RWPE2 (cell line): Measurements from ENCODE around the gene STAG1.
"Not testable (repeated sequence)": the region's sequence is repeated elsewhere in the genome, so short reads cannot be mapped to it uniquely, and the experiment has no call there.

Experiments used
- ATAC-seq: fragments of 200-7000 bp; cut with Tn5 transposase; 3 replicates; pipeline ENCODE4 v1.9.1; 2021; ENCODE audit warnings: low read depth
- DNase-seq: peaks from one replicate; pipeline ENCODE4 v3.0.0-alpha.2; 2020; ENCODE audit warnings: low spot score
- H3K27ac ChIP-seq: fragments of 450-650 bp; 2 replicates; pipeline ENCODE4 v1.5.1; 2017; ENCODE audit warnings: mild to moderate bottlenecking; ENCODE audit not compliant: poor library complexity, severe bottlenecking
- H3K27me3 ChIP-seq: fragments of 250-450 bp; sonication (Bioruptor Pico); 2 replicates; pipeline ENCODE4 v1.5.1; 2021; ENCODE audit warnings: mild to moderate bottlenecking, moderate library complexity; ENCODE audit not compliant: insufficient read depth, poor library complexity, severe bottlenecking
- H3K36me3 ChIP-seq: fragments of 250-450 bp; sonication (Bioruptor Pico); 2 replicates; pipeline ENCODE4 v1.5.1; 2020; ENCODE audit warnings: low read depth, mild to moderate bottlenecking, moderate library complexity
- H3K4me1 ChIP-seq: fragments of 250-450 bp; sonication (Bioruptor Pico); 2 replicates; pipeline ENCODE4 v1.5.1; 2021; ENCODE audit warnings: mild to moderate bottlenecking, moderate library complexity; ENCODE audit not compliant: insufficient read depth, poor library complexity, severe bottlenecking
- H3K4me3 ChIP-seq: fragments of 250-450 bp; sonication (Bioruptor Pico); 2 replicates; pipeline ENCODE4 v1.5.1; 2021; ENCODE audit warnings: mild to moderate bottlenecking, moderate library complexity; ENCODE audit not compliant: severe bottlenecking
- H3K9me3 ChIP-seq: fragments of 250-450 bp; sonication (Bioruptor Pico); 2 replicates; pipeline ENCODE4 v1.5.1; 2021; ENCODE audit warnings: mild to moderate bottlenecking, moderate library complexity; ENCODE audit not compliant: severe bottlenecking
- CTCF ChIP-seq: fragments of 450-650 bp; IDR thresholded peaks from one replicate; pipeline ENCODE4 v1.5.1; 2017; ENCODE audit warnings: mild to moderate bottlenecking, moderate library complexity; ENCODE audit not compliant: poor library complexity, severe bottlenecking

STAG1 gene

GRCh38 chr3:136671921-136672320, 80.3 kb downstream of the STAG1 start:
- no peak for TF ChIP-seq CTCF
- Histone ChIP-seq H3K27me3 (no peaks in the 10 kb centered on the region), H3K36me3 (peaks cover 4% of the 10 kb centered on the region; the same call in 1 of the 2 replicates), H3K4me1 (peaks cover 12% of the 10 kb centered on the region), H3K9me3 (no peaks in the 10 kb centered on the region), H3K27ac (no peak overlapping the region), H3K4me3 (no peak overlapping the region)
- DNase-seq (no peak), ATAC-seq (no peak)

- Histone ChIP-seq H3K4me3 (no peak overlapping the region), H3K27me3 (no peaks in the 10 kb centered on the region), H3K36me3 (peaks cover 4% of the 10 kb centered on the region; the same call in 1 of the 2 replicates), H3K27ac (no peak overlapping the region), H3K9me3 (no peaks in the 10 kb centered on the region), H3K4me1 (peaks cover 12% of the 10 kb centered on the region)
- no peak for DNase-seq
- ATAC-seq = no peak
- TF ChIP-seq CTCF = no peak
Measured at GRCh38 chr3:136670166-136670565, 82.0 kb downstream of the STAG1 start.

- H3K36me3 ChIP-seq = no peaks in the 10 kb centered on the region
- peaks cover 3% of the 10 kb centered on the region for H3K4me1 ChIP-seq
- no peaks in the 10 kb centered on the region for H3K9me3 ChIP-seq
- no peak overlapping the region for H3K27ac ChIP-seq
- no peaks in the 10 kb centered on the region for H3K27me3 ChIP-seq
- TF ChIP-seq CTCF = no peak
- no peak for ATAC-seq
- H3K4me3 ChIP-seq = no peak overlapping the region
- no peak for DNase-seq
Measured at GRCh38 chr3:136667081-136667480, 85.1 kb downstream of the STAG1 start.

GRCh38 chr3:136666301-136666700, 85.9 kb downstream of the STAG1 start:
- H3K27ac ChIP-seq, ATAC-seq, H3K9me3 ChIP-seq, DNase-seq, H3K4me3 ChIP-seq, H3K4me1 ChIP-seq, H3K27me3 ChIP-seq, H3K36me3 ChIP-seq: not testable (repeated sequence)

- no peak for DNase-seq
Measured at GRCh38 chr3:136664771-136665170, 87.4 kb downstream of the STAG1 start.

More at GRCh38 chr3:136664771-136665170, 87.4 kb downstream of the STAG1 start:
- no peak for TF ChIP-seq CTCF
- Histone ChIP-seq H3K4me3 (no peak overlapping the region), H3K9me3 (no peaks in the 10 kb centered on the region), H3K27ac (no peak overlapping the region), H3K36me3 (no peaks in the 10 kb centered on the region), H3K27me3 (no peaks in the 10 kb centered on the region), H3K4me1 (no peaks in the 10 kb centered on the region)
- ATAC-seq = no peak
